ENCODE results near the gene EPB41L1.
A peak's percentile ranks its signal among the peaks of the same experiment; 100 is the strongest.

EPB41L1 gene

DNA sequence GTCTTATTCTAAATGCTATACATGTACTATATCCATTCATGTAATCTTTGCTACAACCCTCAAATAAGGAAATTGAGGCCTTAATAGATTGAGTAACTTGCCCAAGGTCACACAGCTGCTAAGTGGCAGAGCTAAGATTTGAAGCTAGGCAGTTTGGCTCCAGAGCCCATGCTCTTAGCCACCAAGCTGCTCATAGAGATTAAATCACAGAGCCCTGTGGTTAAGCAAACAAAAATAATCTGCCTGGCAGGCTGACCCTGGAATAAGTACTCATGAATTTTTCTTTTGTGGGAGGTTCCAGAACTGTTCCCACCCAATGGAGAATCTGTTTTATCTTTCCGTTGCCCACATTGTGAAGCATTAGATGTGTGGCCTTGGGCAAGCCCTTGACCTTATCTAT, 89.2 kb downstream of the EPB41L1 start:
- Histone ChIP-seq H3K27ac (ENCODE audit: extremely low read depth, low read depth, low read length) (no peak overlapping the region), H3K9me3 (ENCODE audit: control insufficient read depth, insufficient read depth, low read depth, low read length) (no peaks in the 10 kb centered on the region), H3K36me3 (ENCODE audit: control insufficient read depth in 2 of 2, insufficient read depth in 1 of 2, low read length in 2 of 2) (peaks cover 35 to 99% of the 10 kb centered on the region in 2 experiments), H3K4me1 (ENCODE audit: control insufficient read depth, insufficient read depth, low read length) (0 out of 2 replicates have a peak, but pooled peaks cover 2% of the 10 kb centered on the region), H3K4me3 (ENCODE audit: low read depth, low read length) (no peak overlapping the region)
- ChIA-PET POLR2A (no interaction called here), CTCF (no interaction called here)
- TF ChIP-seq ZNF791 (tag by site-specific recombination; IDR thresholded peaks at IDR 0.05) (no peak), ZBTB17 (tag by site-specific recombination; IDR thresholded peaks at IDR 0.05) (no peak), ZEB2 (tag by site-specific recombination; IDR thresholded peaks at IDR 0.05) (no peak), ZNF132 (tag by site-specific recombination; IDR thresholded peaks at IDR 0.05; ENCODE audit: borderline replicate concordance) (no peak), OSR2 (tag by site-specific recombination; IDR thresholded peaks at IDR 0.05) (no peak), EGR2 (tag by site-specific recombination; IDR thresholded peaks at IDR 0.05; ENCODE audit: low read depth) (no peak), ZNF211 (tag by site-specific recombination; IDR thresholded peaks at IDR 0.05; ENCODE audit: low read depth) (no peak), ZNF660 (tag by site-specific recombination; IDR thresholded peaks at IDR 0.05) (no peak), ZNF426 (tag by site-specific recombination; IDR thresholded peaks at IDR 0.05) (no peak), HOXA7 (CRISPR knock-in tag; IDR thresholded peaks at IDR 0.05; ENCODE audit: borderline replicate concordance) (no peak), ZFP37 (tag by site-specific recombination; IDR thresholded peaks at IDR 0.05) (no peak)
- TF ChIP-seq, protein P1, sequence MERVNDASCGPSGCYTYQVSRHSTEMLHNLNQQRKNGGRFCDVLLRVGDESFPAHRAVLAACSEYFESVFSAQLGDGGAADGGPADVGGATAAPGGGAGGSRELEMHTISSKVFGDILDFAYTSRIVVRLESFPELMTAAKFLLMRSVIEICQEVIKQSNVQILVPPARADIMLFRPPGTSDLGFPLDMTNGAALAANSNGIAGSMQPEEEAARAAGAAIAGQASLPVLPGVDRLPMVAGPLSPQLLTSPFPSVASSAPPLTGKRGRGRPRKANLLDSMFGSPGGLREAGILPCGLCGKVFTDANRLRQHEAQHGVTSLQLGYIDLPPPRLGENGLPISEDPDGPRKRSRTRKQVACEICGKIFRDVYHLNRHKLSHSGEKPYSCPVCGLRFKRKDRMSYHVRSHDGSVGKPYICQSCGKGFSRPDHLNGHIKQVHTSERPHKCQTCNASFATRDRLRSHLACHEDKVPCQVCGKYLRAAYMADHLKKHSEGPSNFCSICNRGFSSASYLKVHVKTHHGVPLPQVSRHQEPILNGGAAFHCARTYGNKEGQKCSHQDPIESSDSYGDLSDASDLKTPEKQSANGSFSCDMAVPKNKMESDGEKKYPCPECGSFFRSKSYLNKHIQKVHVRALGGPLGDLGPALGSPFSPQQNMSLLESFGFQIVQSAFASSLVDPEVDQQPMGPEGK (tag by site-specific recombination; IDR thresholded peaks at IDR 0.05) = no peak
- TF ChIP-seq, protein P2, sequence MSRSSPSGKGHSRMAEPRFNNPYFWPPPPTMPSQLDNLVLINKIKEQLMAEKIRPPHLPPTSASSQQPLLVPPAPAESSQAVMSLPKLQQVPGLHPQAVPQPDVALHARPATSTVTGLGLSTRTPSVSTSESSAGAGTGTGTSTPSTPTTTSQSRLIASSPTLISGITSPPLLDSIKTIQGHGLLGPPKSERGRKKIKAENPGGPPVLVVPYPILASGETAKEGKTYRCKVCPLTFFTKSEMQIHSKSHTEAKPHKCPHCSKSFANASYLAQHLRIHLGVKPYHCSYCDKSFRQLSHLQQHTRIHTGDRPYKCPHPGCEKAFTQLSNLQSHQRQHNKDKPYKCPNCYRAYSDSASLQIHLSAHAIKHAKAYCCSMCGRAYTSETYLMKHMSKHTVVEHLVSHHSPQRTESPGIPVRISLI (tag by site-specific recombination; IDR thresholded peaks at IDR 0.05) = no peak
- TF ChIP-seq, protein P3, sequence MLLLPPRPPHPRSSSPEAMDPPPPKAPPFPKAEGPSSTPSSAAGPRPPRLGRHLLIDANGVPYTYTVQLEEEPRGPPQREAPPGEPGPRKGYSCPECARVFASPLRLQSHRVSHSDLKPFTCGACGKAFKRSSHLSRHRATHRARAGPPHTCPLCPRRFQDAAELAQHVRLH (tag by site-specific recombination; IDR thresholded peaks at IDR 0.05) = no peak

DNA sequence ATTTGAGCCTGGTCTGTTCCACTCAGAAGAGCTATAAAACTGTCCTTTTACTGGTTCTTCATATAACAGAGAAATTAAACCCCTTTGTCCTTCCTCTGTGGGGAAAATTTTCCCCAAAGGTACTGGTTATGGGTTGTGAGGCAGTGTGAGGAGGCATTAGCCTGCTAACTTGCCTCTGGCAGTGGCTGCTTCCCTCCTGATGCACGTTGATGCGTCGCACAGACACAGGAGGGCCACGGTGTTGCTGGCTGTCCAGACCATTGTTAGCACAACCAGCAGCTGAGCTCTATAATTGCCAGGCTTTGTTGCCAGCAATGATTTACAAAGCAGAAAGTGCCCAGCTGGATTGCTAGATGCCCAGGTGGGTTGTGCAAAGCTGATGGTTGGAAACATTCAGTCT, 91.9 kb downstream of the EPB41L1 start:
- H3K36me3 ChIP-seq (ENCODE audit: control insufficient read depth in 2 of 2, insufficient read depth in 1 of 2, low read length in 2 of 2) = peaks cover 49 to 96% of the 10 kb centered on the region in 2 experiments
- POLR2A ChIA-PET = no interaction called here

DNA sequence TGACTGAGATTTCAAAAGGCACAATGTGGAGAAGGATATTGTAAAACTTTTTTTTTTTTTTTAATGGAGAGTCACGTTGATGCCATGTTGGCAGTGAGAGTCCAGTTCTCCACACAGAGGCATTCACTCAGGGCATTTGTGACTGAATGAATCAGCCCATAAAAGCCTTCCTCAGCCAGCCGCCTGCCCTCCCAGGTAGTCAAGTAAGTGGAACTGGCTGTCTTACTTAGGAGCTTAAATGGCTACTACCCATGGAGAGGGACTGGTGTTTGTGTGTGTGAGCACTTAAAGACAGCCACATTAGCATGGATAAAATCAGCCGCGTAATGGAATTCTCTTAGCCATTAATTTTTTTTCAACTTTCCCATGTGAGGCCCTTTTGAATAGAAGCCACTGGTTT, 94.3 kb downstream of the EPB41L1 start:
- H3K9me3 ChIP-seq (ENCODE audit: control insufficient read depth, insufficient read depth, low read depth, low read length) = no peaks in the 10 kb centered on the region
- no peak overlapping the region for H3K4me3 ChIP-seq (ENCODE audit: low read depth, low read length)
- POLR2A ChIA-PET = no interaction called here
- no peak for TF ChIP-seq ZFP3 (tag by site-specific recombination; IDR thresholded peaks at IDR 0.05; ENCODE audit: low read depth)
- TF ChIP-seq GLIS1 (tag by site-specific recombination; IDR thresholded peaks at IDR 0.05) = peak; percentile 63
- TF ChIP-seq ZNF354C (tag by site-specific recombination; IDR thresholded peaks at IDR 0.05; ENCODE audit: borderline replicate concordance, low read depth) = no peak
- peak; percentile 35; the same call in 1 of the 2 replicates for TF ChIP-seq PRDM1 (tag by site-specific recombination; IDR thresholded peaks at IDR 0.05)
- TF ChIP-seq, protein P4, sequence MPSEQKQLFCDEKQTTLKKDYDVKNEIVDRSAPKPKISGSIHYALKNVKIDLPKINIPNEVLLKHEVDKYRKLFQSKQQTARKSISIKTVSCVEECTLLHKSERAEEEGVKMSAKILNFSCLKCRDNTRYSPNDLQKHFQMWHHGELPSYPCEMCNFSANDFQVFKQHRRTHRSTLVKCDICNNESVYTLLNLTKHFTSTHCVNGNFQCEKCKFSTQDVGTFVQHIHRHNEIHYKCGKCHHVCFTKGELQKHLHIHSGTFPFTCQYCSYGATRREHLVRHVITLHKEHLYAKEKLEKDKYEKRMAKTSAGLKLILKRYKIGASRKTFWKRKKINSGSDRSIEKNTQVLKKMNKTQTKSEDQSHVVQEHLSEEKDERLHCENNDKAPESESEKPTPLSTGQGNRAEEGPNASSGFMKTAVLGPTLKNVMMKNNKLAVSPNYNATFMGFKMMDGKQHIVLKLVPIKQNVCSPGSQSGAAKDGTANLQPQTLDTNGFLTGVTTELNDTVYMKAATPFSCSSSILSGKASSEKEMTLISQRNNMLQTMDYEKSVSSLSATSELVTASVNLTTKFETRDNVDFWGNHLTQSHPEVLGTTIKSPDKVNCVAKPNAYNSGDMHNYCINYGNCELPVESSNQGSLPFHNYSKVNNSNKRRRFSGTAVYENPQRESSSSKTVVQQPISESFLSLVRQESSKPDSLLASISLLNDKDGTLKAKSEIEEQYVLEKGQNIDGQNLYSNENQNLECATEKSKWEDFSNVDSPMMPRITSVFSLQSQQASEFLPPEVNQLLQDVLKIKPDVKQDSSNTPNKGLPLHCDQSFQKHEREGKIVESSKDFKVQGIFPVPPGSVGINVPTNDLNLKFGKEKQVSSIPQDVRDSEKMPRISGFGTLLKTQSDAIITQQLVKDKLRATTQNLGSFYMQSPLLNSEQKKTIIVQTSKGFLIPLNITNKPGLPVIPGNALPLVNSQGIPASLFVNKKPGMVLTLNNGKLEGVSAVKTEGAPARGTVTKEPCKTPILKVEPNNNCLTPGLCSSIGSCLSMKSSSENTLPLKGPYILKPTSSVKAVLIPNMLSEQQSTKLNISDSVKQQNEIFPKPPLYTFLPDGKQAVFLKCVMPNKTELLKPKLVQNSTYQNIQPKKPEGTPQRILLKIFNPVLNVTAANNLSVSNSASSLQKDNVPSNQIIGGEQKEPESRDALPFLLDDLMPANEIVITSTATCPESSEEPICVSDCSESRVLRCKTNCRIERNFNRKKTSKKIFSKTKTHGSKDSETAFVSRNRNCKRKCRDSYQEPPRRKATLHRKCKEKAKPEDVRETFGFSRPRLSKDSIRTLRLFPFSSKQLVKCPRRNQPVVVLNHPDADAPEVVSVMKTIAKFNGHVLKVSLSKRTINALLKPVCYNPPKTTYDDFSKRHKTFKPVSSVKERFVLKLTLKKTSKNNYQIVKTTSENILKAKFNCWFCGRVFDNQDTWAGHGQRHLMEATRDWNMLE (tag by site-specific recombination; conservative IDR thresholded peaks at IDR 0.05; ENCODE audit: low read depth) = no peak
- H3K4me1 ChIP-seq (ENCODE audit: control insufficient read depth, insufficient read depth, low read length) = no peaks in the 10 kb centered on the region
- CTCF ChIA-PET = no interaction called here
- H3K36me3 ChIP-seq (ENCODE audit: control insufficient read depth in 2 of 2, insufficient read depth in 1 of 2, low read length in 2 of 2) = peaks cover 31 to 96% of the 10 kb centered on the region in 2 experiments
- no peak overlapping the region for H3K27ac ChIP-seq (ENCODE audit: extremely low read depth, low read depth, low read length)

More for the DNA sequence above, 91.9 kb downstream of the EPB41L1 start:
- 0 out of 2 replicates have a peak, but pooled peaks cover 2% of the 10 kb centered on the region for H3K4me1 ChIP-seq (ENCODE audit: control insufficient read depth, insufficient read depth, low read length)
- CTCF ChIA-PET = interaction anchor here (1.7 kb wide), 1 partner anchor 44 kb away, joined by 5 read pairs; no protein-coding TSS in a partner anchor
- no peak overlapping the region for H3K27ac ChIP-seq (ENCODE audit: extremely low read depth, low read depth, low read length)
- peak; percentile 45; the same call in 1 of the 2 replicates for TF ChIP-seq FEZF1 (tag by site-specific recombination; IDR thresholded peaks at IDR 0.05)
- TF ChIP-seq SP3 (tag by site-specific recombination; IDR thresholded peaks at IDR 0.05) = no peak
- no peak for TF ChIP-seq ZNF132 (tag by site-specific recombination; IDR thresholded peaks at IDR 0.05; ENCODE audit: borderline replicate concordance)
- H3K4me3 ChIP-seq (ENCODE audit: low read depth, low read length) = no peak overlapping the region
- no peaks in the 10 kb centered on the region for H3K9me3 ChIP-seq (ENCODE audit: control insufficient read depth, insufficient read depth, low read depth, low read length)
